WTC11 (cell line): ENCODE results near the gene RBP3. TPM values are rescaled to one million over a fixed set of nuclear protein-coding genes. Genes with fewer than 3 reads are reported as not detected.

Experiments
- ATAC-seq: fragments of 200-7000 bp; cut with Tn5 transposase; 2 replicates; pipeline ENCODE4 v1.10.0; 2021; ENCODE audit warnings: mild to moderate bottlenecking, moderate library complexity
- CTCF ChIA-PET: fragments of 300-600 bp; sonication (Branson Sonifier 250); formaldehyde crosslinking; loops from one replicate; lab custom pipeline; 2021; ENCODE audit warnings: antibody characterized with exemption; lab: Charles Lee
- POLR2A ChIA-PET: fragments of 350-600 bp; sonication (Branson Sonifier 250); formaldehyde crosslinking; loops from one replicate; lab custom pipeline; 2021; ENCODE audit warnings: antibody characterized with exemption; lab: Charles Lee
- DNase-seq: peaks from one replicate; pipeline ENCODE4 v3.0.0; 2021; ENCODE audit warnings: low spot score
- H3K27ac Mint-ChIP-seq: 2 replicates; pipeline ENCODE4 v1.8.0; 2021; ENCODE audit warnings: mixed read lengths
- H3K27me3 Mint-ChIP-seq: 2 replicates; pipeline ENCODE4 v1.8.0; 2021; ENCODE audit warnings: low read depth, mild to moderate bottlenecking, moderate library complexity, mixed read lengths
- H3K36me3 Mint-ChIP-seq: 2 replicates; pipeline ENCODE4 v1.8.0; 2021; ENCODE audit warnings: mixed read lengths
- H3K4me1 Mint-ChIP-seq: 2 replicates; pipeline ENCODE4 v1.8.0; 2022; ENCODE audit warnings: mixed read lengths
- H3K4me3 Mint-ChIP-seq: 2 replicates; pipeline ENCODE4 v1.8.0; 2021; ENCODE audit warnings: mild to moderate bottlenecking, moderate library complexity, mixed read lengths
- H3K9me3 Mint-ChIP-seq: 2 replicates; pipeline ENCODE4 v1.8.0; 2021; ENCODE audit warnings: mixed read lengths
- ATF2 ChIP-seq: sonication (generic); formaldehyde crosslinking; IDR thresholded peaks from 2 replicates; pipeline ENCODE4 v1.8.1; 2022; ENCODE audit warnings: low read depth, missing genetic modification reagents, borderline replicate concordance
- CBFB ChIP-seq: sonication (generic); formaldehyde crosslinking; IDR thresholded peaks from 2 replicates; pipeline ENCODE4 v1.8.1; 2022; ENCODE audit warnings: mild to moderate bottlenecking, low read depth, missing genetic modification reagents
- ELF4 ChIP-seq: sonication (generic); formaldehyde crosslinking; IDR thresholded peaks from 2 replicates; pipeline ENCODE4 v1.8.1; 2022; ENCODE audit warnings: low read depth, mild to moderate bottlenecking, moderate library complexity, missing genetic modification reagents
- EMX1 ChIP-seq: fragments of 250-450 bp; sonication (Bioruptor Pico); IDR thresholded peaks from 2 replicates; pipeline ENCODE4 v1.8.0; 2021; ENCODE audit warnings: mild to moderate bottlenecking
- ETV6 ChIP-seq: sonication (generic); formaldehyde crosslinking; IDR thresholded peaks from 2 replicates; pipeline ENCODE4 v1.8.1; 2022; ENCODE audit warnings: mild to moderate bottlenecking, missing genetic modification reagents
- FOXJ3 ChIP-seq: sonication (generic); formaldehyde crosslinking; IDR thresholded peaks from 2 replicates; pipeline ENCODE4 v1.9.0; 2021; ENCODE audit warnings: missing genetic modification reagents, mild to moderate bottlenecking, borderline replicate concordance
- MYBL2 ChIP-seq: sonication (generic); formaldehyde crosslinking; IDR thresholded peaks from 2 replicates; pipeline ENCODE4 v1.8.1; 2023; ENCODE audit warnings: mild to moderate bottlenecking, moderate library complexity, missing genetic modification reagents
- NR2C2 ChIP-seq: sonication (generic); formaldehyde crosslinking; IDR thresholded peaks from 2 replicates; pipeline ENCODE4 v1.8.0; 2022; ENCODE audit warnings: mild to moderate bottlenecking, missing genetic modification reagents
- RORB ChIP-seq: fragments of 250-450 bp; sonication (Bioruptor Pico); IDR thresholded peaks from 2 replicates; pipeline ENCODE4 v1.9.0; 2021; ENCODE audit warnings: mild to moderate bottlenecking
- SMAD3 ChIP-seq: sonication (generic); formaldehyde crosslinking; IDR thresholded peaks from 2 replicates; pipeline ENCODE4 v1.8.0; 2022; ENCODE audit warnings: missing genetic modification reagents, mild to moderate bottlenecking, borderline replicate concordance
- ZBTB21 ChIP-seq: sonication (generic); formaldehyde crosslinking; IDR thresholded peaks from 2 replicates; pipeline ENCODE4 v1.8.1; 2023; ENCODE audit warnings: mild to moderate bottlenecking, missing genetic modification reagents, borderline replicate concordance
- ZNF121 ChIP-seq: sonication (generic); formaldehyde crosslinking; IDR thresholded peaks from 2 replicates; pipeline ENCODE4 v1.8.0; 2023; ENCODE audit warnings: missing genetic modification reagents
- ZNF317 ChIP-seq: sonication (generic); formaldehyde crosslinking; IDR thresholded peaks from 2 replicates; pipeline ENCODE4 v1.8.1; 2023; ENCODE audit warnings: low read depth, mild to moderate bottlenecking, moderate library complexity, missing genetic modification reagents, borderline replicate concordance
- ZNF396 ChIP-seq: fragments of 250-450 bp; sonication (Bioruptor Pico); IDR thresholded peaks from 2 replicates; pipeline ENCODE4 v1.8.0; 2021; ENCODE audit warnings: mild to moderate bottlenecking, moderate library complexity, borderline replicate concordance
- ZNF671 ChIP-seq: fragments of 250-450 bp; sonication (Bioruptor Pico); IDR thresholded peaks from 2 replicates; pipeline ENCODE4 v1.8.0; 2021; ENCODE audit warnings: mild to moderate bottlenecking
- total RNA-seq: library from RNA; stranded (reverse); gene quantifications from 3 replicates; pipeline ENCODE4 v1.2.3, GENCODE V29; 2021
- TF ChIP-seq, protein P1 (sequence below): fragments of 250-450 bp; sonication (Bioruptor Pico); IDR thresholded peaks from 2 replicates; pipeline ENCODE4 v1.9.0; 2021; ENCODE audit warnings: mild to moderate bottlenecking

The RBP3 gene
- total RNA-seq, 1 experiment from 2014 or later = not detected

GRCh38 chr10:47321521-47322195, 26.5 kb upstream of the RBP3 start (continued):
- TF ChIP-seq, protein P1, sequence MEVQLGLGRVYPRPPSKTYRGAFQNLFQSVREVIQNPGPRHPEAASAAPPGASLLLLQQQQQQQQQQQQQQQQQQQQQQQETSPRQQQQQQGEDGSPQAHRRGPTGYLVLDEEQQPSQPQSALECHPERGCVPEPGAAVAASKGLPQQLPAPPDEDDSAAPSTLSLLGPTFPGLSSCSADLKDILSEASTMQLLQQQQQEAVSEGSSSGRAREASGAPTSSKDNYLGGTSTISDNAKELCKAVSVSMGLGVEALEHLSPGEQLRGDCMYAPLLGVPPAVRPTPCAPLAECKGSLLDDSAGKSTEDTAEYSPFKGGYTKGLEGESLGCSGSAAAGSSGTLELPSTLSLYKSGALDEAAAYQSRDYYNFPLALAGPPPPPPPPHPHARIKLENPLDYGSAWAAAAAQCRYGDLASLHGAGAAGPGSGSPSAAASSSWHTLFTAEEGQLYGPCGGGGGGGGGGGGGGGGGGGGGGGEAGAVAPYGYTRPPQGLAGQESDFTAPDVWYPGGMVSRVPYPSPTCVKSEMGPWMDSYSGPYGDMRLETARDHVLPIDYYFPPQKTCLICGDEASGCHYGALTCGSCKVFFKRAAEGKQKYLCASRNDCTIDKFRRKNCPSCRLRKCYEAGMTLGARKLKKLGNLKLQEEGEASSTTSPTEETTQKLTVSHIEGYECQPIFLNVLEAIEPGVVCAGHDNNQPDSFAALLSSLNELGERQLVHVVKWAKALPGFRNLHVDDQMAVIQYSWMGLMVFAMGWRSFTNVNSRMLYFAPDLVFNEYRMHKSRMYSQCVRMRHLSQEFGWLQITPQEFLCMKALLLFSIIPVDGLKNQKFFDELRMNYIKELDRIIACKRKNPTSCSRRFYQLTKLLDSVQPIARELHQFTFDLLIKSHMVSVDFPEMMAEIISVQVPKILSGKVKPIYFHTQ (CRISPR knock-in tag) = no peak
- TF ChIP-seq ZNF396 (CRISPR knock-in tag) = no peak
- TF ChIP-seq, all 79 proteins: peak for 0

- no peaks in the 10 kb centered on the region for H3K36me3 Mint-ChIP-seq
- ChIA-PET CTCF (interaction anchor here (0.7 to 3.6 kb wide), 6 partner anchors 10 to 298 kb away, joined by 3 to 13 read pairs (median 4); no protein-coding TSS in a partner anchor), POLR2A (no interaction called here)
- H3K4me3 Mint-ChIP-seq = no peak within 1 kb of the TSS
- no peak within 1 kb of the TSS for H3K27ac Mint-ChIP-seq
- H3K9me3 Mint-ChIP-seq = peaks cover 5% of the 10 kb centered on the region
- H3K27me3 Mint-ChIP-seq = no peaks in the 10 kb centered on the region
- no peaks in the 10 kb centered on the region for H3K4me1 Mint-ChIP-seq
- no peak for DNase-seq
- ATAC-seq = no peak
- no peak for TF ChIP-seq SMAD3 (CRISPR knock-in tag)
- no peak for TF ChIP-seq CBFB
- no peak for TF ChIP-seq ETV6
- no peak for TF ChIP-seq NR2C2
- TF ChIP-seq FOXJ3 (CRISPR knock-in tag) = no peak
- no peak for TF ChIP-seq MYBL2 (CRISPR knock-in tag)
- no peak for TF ChIP-seq ZNF671 (CRISPR knock-in tag)
- no peak for TF ChIP-seq RORB
- no peak for TF ChIP-seq EMX1 (CRISPR knock-in tag)
- TF ChIP-seq, all 79 proteins: peak for 0
Measured at GRCh38 chr10:47322300-47323061, 25.7 kb upstream of the RBP3 start, which contains the start of gene GDF2. Gene GDF2, plus strand, starts transcription at chr10:47322454. Its CDS starts 215 bp downstream, at chr10:47322669.

GRCh38 chr10:47323087-47323486, 25.1 kb upstream of the RBP3 start:
- ATAC-seq (no peak), DNase-seq (no peak)
- CTCF ChIA-PET = interaction anchor here (0.7 to 3.6 kb wide), 4 partner anchors 11 to 298 kb away, joined by 3 to 13 read pairs (median 4); no protein-coding TSS in a partner anchor
- Mint-ChIP-seq H3K4me3 (no peak overlapping the region), H3K36me3 (no peaks in the 10 kb centered on the region), H3K4me1 (no peaks in the 10 kb centered on the region), H3K27me3 (no peaks in the 10 kb centered on the region), H3K27ac (no peak overlapping the region), H3K9me3 (peaks cover 11% of the 10 kb centered on the region)
- POLR2A ChIA-PET = no interaction called here
- no peak for TF ChIP-seq ELF4 (CRISPR knock-in tag)
- TF ChIP-seq ZNF121 (CRISPR knock-in tag) = no peak
- no peak for TF ChIP-seq ZBTB21
- no peak for TF ChIP-seq CBFB
- TF ChIP-seq ATF2 = no peak

- Mint-ChIP-seq H3K27ac (no peak overlapping the region), H3K9me3 (peaks cover 15% of the 10 kb centered on the region), H3K4me3 (no peak overlapping the region), H3K4me1 (no peaks in the 10 kb centered on the region), H3K36me3 (no peaks in the 10 kb centered on the region), H3K27me3 (no peaks in the 10 kb centered on the region)
- DNase-seq (no peak), ATAC-seq (no peak)
- ChIA-PET POLR2A (no interaction called here), CTCF (interaction anchor here (1.1 to 3.6 kb wide), 4 partner anchors 11 to 299 kb away, joined by 3 to 13 read pairs (median 4); no protein-coding TSS in a partner anchor)
- TF ChIP-seq ZNF317 (CRISPR knock-in tag) = no peak
Measured at GRCh38 chr10:47323636-47324296, 24.4 kb upstream of the RBP3 start.
